Subcutaneous adipose tissue (tissue), 4 donors: ENCODE results near the gene S100PBP. TPM values are rescaled to one million over a fixed set of nuclear protein-coding genes. Genes with fewer than 3 reads are reported as not detected.

Experiments
- total RNA-seq, 4 donors: library from RNA; depleted of rRNA; stranded (reverse); fragments of >200 nt; gene quantifications; one replicate each; pipeline ENCODE4 v1.1.0, GENCODE V29; 2016
- TF ChIP-seq, protein P1 (sequence below): fragments of 450-650 bp; IDR thresholded peaks from one replicate; pipeline ENCODE4 v1.5.1; 2016; ENCODE audit warnings: low read depth, mild to moderate bottlenecking, control low read depth, antibody characterized with exemption, moderate library complexity

S100PBP gene
- total RNA-seq, 4 donors from 2014 or later = 21.2 to 46.6 (median 37.3) TPM

DNA sequence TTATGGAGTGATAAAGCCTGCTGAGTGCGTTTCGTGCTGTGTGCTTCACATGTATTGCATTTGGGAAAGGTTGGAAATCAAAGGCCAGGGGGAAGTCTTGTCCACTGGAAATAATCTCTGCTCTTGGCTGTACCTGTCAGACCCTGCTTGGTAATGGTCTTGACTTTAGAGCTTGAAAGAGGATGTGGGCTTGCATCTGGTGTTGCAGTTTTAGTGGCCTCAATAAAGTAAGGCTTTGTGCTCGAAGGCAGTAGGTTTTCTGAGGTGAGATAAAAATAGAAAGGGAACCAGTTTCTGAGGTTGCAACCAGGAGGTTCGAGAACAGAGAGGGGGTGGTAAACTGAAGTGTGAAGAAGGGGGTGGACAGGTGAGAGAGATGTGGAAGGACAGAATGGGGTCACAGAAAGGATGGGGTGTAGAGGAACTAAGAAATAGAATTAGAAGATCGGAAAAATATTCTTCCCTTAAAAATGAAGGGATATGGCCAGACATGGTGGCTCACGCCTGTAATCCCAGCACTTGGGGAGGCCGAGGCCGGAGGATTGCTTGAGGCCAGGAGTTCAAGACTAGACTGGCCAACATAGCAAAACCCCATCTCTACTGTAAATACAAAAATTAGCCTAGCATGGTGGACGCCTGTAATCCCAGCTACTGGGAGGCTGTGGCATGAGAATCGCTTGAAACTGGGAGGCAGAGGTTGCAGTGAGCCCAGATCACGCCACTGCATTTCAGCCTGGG lies 1.5 kb downstream of the S100PBP start:
- TF ChIP-seq, protein P1, sequence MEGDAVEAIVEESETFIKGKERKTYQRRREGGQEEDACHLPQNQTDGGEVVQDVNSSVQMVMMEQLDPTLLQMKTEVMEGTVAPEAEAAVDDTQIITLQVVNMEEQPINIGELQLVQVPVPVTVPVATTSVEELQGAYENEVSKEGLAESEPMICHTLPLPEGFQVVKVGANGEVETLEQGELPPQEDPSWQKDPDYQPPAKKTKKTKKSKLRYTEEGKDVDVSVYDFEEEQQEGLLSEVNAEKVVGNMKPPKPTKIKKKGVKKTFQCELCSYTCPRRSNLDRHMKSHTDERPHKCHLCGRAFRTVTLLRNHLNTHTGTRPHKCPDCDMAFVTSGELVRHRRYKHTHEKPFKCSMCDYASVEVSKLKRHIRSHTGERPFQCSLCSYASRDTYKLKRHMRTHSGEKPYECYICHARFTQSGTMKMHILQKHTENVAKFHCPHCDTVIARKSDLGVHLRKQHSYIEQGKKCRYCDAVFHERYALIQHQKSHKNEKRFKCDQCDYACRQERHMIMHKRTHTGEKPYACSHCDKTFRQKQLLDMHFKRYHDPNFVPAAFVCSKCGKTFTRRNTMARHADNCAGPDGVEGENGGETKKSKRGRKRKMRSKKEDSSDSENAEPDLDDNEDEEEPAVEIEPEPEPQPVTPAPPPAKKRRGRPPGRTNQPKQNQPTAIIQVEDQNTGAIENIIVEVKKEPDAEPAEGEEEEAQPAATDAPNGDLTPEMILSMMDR = no peak

DNA sequence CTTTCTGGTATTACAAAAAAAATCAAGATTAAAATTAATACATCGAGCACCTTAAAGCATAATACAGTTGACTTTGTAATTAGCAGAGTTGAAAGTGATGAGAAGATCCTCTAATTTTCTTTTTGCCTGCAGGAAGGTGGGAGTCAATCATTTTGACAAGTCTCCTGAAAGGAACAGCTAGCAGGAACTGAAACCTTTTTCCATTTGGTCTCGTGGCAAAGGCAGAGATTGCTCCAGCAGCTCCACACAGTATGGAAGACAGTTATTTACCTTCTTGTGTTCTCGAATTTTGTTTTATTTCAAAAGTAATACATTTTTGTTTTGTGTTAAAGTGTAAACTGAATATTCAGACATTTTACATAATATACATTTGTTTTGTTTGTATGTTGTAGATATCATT lies 7.7 kb downstream of the S100PBP start:
- TF ChIP-seq, protein P1 = no peak

DNA sequence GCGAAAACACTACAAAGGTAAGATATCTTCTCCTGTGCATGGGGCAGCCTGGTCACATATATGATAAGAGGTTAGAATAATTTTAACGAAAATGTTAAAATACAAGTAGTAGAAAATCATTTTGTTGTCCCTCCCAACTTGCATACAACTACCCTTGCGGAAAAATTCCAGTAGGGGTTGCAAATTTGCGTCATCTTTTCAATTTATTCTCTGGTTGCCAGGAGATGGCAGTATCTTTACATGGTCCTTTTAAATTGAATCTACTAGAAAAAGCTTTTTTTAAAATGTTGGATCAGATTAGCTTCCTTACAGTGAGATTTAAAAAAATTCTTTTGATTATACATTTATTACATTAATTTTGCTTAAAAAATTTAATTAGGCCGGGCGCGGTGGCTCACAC lies 10.9 kb downstream of the S100PBP start:
- TF ChIP-seq, protein P1 = no peak

DNA sequence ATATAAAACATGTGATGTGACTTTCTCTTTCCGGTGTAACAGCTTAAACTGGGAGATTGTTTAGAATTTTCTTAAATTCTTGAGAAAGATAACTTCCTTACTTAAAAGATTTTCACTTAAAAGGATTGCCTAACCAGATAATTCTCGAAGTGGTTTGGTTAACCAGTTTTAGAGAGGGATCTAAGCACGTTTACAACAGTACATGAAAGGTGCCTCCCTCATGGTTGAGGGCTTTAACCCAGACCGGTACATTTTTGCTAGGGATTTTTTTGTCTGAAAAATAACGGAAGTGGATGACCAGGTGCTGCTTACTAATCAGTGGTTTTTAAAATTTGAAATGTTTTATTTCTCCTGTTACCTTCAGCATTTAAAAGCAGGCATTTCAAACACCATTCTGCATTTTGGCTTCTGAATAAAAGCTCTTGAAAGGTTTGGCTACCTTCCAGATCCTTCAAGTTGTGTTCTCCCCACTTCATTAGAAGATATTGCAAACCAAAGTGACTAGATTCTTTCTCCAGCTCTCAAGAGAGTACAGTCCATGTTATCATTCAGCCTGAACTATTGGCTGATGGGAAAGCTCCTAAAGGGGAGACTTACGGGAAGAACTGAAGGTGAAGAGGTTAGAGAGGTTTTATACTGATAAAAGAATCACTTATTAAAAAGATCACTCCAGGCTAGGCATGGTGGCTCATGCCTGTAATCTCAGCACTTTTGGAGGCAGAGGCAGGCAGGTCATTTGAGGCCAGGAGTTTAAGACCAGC lies 12.8 kb downstream of the S100PBP start:
- TF ChIP-seq, protein P1 = no peak

DNA sequence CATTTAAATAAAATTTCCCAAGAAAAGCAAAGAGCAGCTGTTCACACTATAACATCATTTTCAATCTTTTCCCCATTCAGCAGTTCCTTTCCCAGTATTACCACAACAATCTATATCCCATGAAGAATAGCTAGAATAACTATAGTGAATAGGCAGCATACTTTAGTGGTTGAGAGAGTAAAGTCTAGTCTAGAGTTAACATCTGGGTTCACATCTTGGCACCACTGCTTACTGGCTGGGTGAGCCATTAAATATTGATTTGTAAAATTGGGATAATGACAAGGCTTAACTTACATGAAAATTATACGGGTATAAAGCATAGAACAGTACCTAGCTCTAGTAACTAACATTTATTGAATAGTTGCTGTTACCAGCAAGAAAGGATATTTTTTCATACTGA lies 14.4 kb downstream of the S100PBP start:
- TF ChIP-seq, protein P1 = no peak

DNA sequence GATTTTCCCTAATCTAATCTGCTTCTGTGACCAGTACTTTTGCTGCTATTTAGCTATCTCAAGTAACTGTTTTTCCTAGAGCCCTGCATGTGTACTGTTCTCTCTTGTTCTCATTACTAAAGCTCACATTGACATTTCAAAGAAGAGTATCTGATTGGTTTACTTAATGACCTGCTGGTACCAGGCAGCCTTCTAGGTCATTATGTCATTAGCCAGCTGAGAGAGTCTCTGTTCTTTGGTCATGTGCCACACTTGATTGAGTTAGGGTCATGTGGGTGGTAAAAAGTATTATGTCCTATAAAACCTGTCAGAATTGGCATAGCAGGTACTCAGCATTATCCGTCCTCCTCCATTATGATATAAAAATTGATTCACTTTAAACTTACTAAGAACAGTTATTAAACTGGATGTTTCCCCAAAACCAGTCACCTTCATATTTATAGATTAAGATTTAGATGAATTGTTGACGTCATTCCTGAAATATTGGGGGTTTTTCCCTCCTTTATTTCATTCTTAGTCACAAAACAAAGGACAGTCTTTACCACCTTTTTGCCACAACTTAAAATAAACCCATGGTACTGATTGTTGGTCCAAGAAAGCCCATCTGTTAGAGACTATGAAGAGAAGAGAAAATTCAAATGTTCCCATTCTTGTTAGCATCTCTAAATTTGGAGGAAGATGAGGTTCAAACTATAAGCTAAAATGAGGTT lies 31.1 kb downstream of the S100PBP start:
- TF ChIP-seq, protein P1 = no peak
